HEK293 (cell line): ENCODE measurements around the gene PIGQ.

Experiments
- KLF7 ChIP-seq: fragments of 450-650 bp; formaldehyde crosslinking; IDR thresholded peaks from 2 replicates; pipeline ENCODE4 v1.5.1; 2016; ENCODE audit warnings: missing biosample characterization, missing genetic modification characterization, borderline replicate concordance
- SP3 ChIP-seq: fragments of 450-650 bp; formaldehyde crosslinking; IDR thresholded peaks from 2 replicates; pipeline ENCODE4 v1.5.1; 2016; ENCODE audit warnings: missing biosample characterization, missing genetic modification characterization
- TRIM28 ChIP-seq: IDR thresholded peaks from 2 replicates; pipeline ENCODE4 v1.6.1; 2011; ENCODE audit warnings: low read length, control low read depth, borderline replicate concordance
- ZBTB7A ChIP-seq: fragments of 450-650 bp; formaldehyde crosslinking; IDR thresholded peaks from 2 replicates; pipeline ENCODE4 v1.5.1; 2016; ENCODE audit warnings: low read depth, missing biosample characterization, missing genetic modification characterization
- ZNF121 ChIP-seq: fragments of 450-650 bp; formaldehyde crosslinking; IDR thresholded peaks from 2 replicates; pipeline ENCODE4 v1.5.1; 2016; ENCODE audit warnings: missing biosample characterization, missing genetic modification characterization
- ZNF266 ChIP-seq: fragments of 450-650 bp; formaldehyde crosslinking; IDR thresholded peaks from 2 replicates; pipeline ENCODE4 v1.5.1; 2016; ENCODE audit warnings: missing biosample characterization, missing genetic modification characterization, low read depth
- ZNF514 ChIP-seq: fragments of 450-650 bp; formaldehyde crosslinking; IDR thresholded peaks from 2 replicates; pipeline ENCODE4 v1.5.1; 2016; ENCODE audit warnings: missing biosample characterization, missing genetic modification characterization
- ZNF549 ChIP-seq: fragments of 450-650 bp; IDR thresholded peaks from 2 replicates; pipeline ENCODE4 v1.5.1; 2018; ENCODE audit warnings: missing biosample characterization, missing genetic modification characterization, mild to moderate bottlenecking, inconsistent platforms, moderate library complexity
- ZNF555 ChIP-seq: fragments of 450-650 bp; formaldehyde crosslinking; conservative IDR thresholded peaks from 2 replicates; pipeline ENCODE4 v1.5.1; 2017; ENCODE audit warnings: missing biosample characterization, mild to moderate bottlenecking, missing genetic modification characterization, inconsistent platforms
- ZNF623 ChIP-seq: fragments of 450-650 bp; formaldehyde crosslinking; IDR thresholded peaks from 2 replicates; pipeline ENCODE4 v1.5.1; 2016; ENCODE audit warnings: missing biosample characterization, missing genetic modification characterization
- ZNF624 ChIP-seq: fragments of 450-650 bp; formaldehyde crosslinking; IDR thresholded peaks from 2 replicates; pipeline ENCODE4 v1.5.1; 2017; ENCODE audit warnings: missing biosample characterization, missing genetic modification characterization
- ZNF791 ChIP-seq: fragments of 450-650 bp; formaldehyde crosslinking; IDR thresholded peaks from 2 replicates; pipeline ENCODE4 v1.5.1; 2016; ENCODE audit warnings: missing biosample characterization, missing genetic modification characterization
- ZSCAN23 ChIP-seq: fragments of 450-650 bp; formaldehyde crosslinking; IDR thresholded peaks from 2 replicates; pipeline ENCODE4 v1.5.1; 2016; ENCODE audit warnings: missing biosample characterization, missing genetic modification characterization
- ZXDB ChIP-seq: fragments of 450-650 bp; formaldehyde crosslinking; IDR thresholded peaks from 2 replicates; pipeline ENCODE4 v1.5.1; 2016; ENCODE audit warnings: missing biosample characterization, missing genetic modification characterization
- TF ChIP-seq, protein P1 (sequence below): fragments of 450-650 bp; IDR thresholded peaks from 2 replicates; pipeline ENCODE4 v1.5.1; 2018; ENCODE audit warnings: missing biosample characterization, mild to moderate bottlenecking, missing genetic modification characterization
- TF ChIP-seq, protein P2 (sequence below): fragments of 450-650 bp; formaldehyde crosslinking; IDR thresholded peaks from 2 replicates; pipeline ENCODE4 v1.5.1; 2016; ENCODE audit warnings: missing biosample characterization, missing genetic modification characterization
- TF ChIP-seq, protein P3 (sequence below): fragments of 450-650 bp; formaldehyde crosslinking; IDR thresholded peaks from 2 replicates; pipeline ENCODE4 v1.5.1; 2017; ENCODE audit warnings: missing biosample characterization, missing genetic modification characterization
- TF ChIP-seq, protein P4 (sequence below): sonication (generic); formaldehyde crosslinking; IDR thresholded peaks from 2 replicates; pipeline ENCODE4 v1.8.1; 2022; ENCODE audit warnings: mild to moderate bottlenecking, moderate library complexity, missing genetic modification reagents
- TF ChIP-seq, protein P5 (sequence below): fragments of 450-650 bp; formaldehyde crosslinking; IDR thresholded peaks from 2 replicates; pipeline ENCODE4 v1.5.1; 2016; ENCODE audit warnings: missing biosample characterization, missing genetic modification characterization
- TF ChIP-seq, protein P6 (sequence below): fragments of 450-650 bp; formaldehyde crosslinking; IDR thresholded peaks from 2 replicates; pipeline ENCODE4 v1.5.1; 2016; ENCODE audit warnings: missing biosample characterization, missing genetic modification characterization
- TF ChIP-seq, protein P7 (sequence below): fragments of 450-650 bp; formaldehyde crosslinking; IDR thresholded peaks from 2 replicates; pipeline ENCODE4; 2016; ENCODE audit warnings: missing biosample characterization, missing genetic modification characterization
- TF ChIP-seq, protein P8 (sequence below): fragments of 450-650 bp; formaldehyde crosslinking; conservative IDR thresholded peaks from 2 replicates; pipeline ENCODE4 v1.5.1; 2016; ENCODE audit warnings: low read depth, missing biosample characterization, missing genetic modification characterization
- TF ChIP-seq, protein P9 (sequence below): fragments of 450-650 bp; formaldehyde crosslinking; IDR thresholded peaks from 2 replicates; pipeline ENCODE4 v1.5.1; 2016; ENCODE audit warnings: missing biosample characterization, missing genetic modification characterization

Gene PIGQ

DNA sequence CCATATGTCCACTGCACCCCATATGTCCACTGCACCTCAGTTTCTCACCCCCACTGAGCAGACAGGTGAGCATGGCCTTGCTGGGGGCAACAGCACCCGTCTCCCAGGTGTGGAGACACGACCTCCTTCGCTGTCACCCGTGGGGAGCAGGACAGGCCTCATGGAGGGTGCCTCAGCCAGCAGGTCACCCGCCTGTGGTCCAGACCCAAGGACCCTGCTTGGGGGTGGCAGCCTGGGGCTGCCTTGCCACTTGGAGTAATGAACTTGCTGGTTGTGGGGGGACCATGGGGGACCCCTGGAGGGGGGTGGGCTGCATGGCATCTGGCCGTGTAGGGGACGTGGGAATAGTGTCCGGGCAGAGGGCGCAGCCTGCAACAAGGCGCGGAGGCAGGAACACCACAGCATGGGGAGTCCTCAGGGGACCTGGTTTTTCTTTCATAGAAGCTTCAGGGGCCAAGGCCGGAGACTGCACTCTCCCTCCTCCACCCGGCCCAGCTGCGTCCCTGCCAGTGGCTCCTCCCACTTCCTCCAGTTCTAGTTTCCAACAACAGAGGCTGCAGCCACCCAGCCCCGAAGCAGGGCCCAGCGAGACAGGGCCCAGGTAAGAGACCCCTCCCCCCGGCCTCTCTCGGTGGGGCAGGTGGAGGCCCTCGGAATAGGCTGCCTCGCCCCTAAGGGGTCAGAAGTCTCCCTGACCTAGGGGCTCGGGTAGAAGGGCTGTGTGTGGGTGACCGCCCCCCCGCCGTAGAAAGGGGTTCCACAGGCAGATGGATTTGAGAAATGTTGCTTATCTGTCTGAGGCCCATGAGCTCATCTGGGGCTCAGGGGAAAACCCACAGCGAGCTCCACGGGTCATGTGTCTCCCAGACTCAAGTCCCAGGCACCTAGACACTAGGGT, 3.0 kb upstream of the PIGQ start, which contains the start of gene NHLRC4 (continued):
- TF ChIP-seq, protein P1, sequence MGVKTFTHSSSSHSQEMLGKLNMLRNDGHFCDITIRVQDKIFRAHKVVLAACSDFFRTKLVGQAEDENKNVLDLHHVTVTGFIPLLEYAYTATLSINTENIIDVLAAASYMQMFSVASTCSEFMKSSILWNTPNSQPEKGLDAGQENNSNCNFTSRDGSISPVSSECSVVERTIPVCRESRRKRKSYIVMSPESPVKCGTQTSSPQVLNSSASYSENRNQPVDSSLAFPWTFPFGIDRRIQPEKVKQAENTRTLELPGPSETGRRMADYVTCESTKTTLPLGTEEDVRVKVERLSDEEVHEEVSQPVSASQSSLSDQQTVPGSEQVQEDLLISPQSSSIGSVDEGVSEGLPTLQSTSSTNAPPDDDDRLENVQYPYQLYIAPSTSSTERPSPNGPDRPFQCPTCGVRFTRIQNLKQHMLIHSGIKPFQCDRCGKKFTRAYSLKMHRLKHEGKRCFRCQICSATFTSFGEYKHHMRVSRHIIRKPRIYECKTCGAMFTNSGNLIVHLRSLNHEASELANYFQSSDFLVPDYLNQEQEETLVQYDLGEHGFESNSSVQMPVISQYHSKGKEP (tag by site-specific recombination), result no peak; the same call in 1 of the 2 replicates
- TF ChIP-seq, protein P2, sequence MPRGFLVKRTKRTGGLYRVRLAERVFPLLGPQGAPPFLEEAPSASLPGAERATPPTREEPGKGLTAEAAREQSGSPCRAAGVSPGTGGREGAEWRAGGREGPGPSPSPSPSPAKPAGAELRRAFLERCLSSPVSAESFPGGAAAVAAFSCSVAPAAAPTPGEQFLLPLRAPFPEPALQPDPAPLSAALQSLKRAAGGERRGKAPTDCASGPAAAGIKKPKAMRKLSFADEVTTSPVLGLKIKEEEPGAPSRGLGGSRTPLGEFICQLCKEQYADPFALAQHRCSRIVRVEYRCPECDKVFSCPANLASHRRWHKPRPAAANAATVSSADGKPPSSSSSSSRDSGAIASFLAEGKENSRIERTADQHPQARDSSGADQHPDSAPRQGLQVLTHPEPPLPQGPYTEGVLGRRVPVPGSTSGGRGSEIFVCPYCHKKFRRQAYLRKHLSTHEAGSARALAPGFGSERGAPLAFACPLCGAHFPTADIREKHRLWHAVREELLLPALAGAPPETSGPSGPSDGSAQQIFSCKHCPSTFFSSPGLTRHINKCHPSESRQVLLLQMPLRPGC (tag by site-specific recombination), result no peak
- TF ChIP-seq, protein P3, sequence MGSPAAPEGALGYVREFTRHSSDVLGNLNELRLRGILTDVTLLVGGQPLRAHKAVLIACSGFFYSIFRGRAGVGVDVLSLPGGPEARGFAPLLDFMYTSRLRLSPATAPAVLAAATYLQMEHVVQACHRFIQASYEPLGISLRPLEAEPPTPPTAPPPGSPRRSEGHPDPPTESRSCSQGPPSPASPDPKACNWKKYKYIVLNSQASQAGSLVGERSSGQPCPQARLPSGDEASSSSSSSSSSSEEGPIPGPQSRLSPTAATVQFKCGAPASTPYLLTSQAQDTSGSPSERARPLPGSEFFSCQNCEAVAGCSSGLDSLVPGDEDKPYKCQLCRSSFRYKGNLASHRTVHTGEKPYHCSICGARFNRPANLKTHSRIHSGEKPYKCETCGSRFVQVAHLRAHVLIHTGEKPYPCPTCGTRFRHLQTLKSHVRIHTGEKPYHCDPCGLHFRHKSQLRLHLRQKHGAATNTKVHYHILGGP, result no peak
- TF ChIP-seq ZNF623, result no peak
- no peak for TF ChIP-seq ZNF791
- TF ChIP-seq ZBTB7A (tag by site-specific recombination), result no peak
- TF ChIP-seq ZXDB (tag by site-specific recombination), result no peak
- no peak for TF ChIP-seq KLF7 (tag by site-specific recombination)
- TF ChIP-seq, protein P4, sequence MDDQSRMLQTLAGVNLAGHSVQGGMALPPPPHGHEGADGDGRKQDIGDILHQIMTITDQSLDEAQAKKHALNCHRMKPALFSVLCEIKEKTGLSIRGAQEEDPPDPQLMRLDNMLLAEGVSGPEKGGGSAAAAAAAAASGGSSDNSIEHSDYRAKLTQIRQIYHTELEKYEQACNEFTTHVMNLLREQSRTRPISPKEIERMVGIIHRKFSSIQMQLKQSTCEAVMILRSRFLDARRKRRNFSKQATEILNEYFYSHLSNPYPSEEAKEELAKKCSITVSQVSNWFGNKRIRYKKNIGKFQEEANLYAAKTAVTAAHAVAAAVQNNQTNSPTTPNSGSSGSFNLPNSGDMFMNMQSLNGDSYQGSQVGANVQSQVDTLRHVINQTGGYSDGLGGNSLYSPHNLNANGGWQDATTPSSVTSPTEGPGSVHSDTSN, result no peak
- TF ChIP-seq, protein P5, sequence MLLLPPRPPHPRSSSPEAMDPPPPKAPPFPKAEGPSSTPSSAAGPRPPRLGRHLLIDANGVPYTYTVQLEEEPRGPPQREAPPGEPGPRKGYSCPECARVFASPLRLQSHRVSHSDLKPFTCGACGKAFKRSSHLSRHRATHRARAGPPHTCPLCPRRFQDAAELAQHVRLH (tag by site-specific recombination), result no peak
- TF ChIP-seq ZSCAN23 (tag by site-specific recombination), result no peak
- TF ChIP-seq ZNF555 (tag by site-specific recombination), result no peak
- TF ChIP-seq, protein P6, sequence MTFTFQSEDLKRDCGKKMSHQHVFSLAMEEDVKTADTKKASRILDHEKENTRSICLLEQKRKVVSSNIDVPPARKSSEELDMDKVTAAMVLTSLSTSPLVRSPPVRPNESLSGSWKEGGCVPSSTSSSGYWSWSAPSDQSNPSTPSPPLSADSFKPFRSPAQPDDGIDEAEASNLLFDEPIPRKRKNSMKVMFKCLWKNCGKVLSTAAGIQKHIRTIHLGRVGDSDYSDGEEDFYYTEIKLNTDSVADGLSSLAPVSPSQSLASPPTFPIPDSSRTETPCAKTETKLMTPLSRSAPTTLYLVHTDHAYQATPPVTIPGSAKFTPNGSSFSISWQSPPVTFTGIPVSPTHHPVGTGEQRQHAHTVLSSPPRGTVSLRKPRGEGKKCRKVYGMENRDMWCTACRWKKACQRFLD (tag by site-specific recombination), result no peak
- TF ChIP-seq SP3 (tag by site-specific recombination), result peak; percentile 34
- no peak for TF ChIP-seq ZNF549 (tag by site-specific recombination)
- TF ChIP-seq, protein P7, sequence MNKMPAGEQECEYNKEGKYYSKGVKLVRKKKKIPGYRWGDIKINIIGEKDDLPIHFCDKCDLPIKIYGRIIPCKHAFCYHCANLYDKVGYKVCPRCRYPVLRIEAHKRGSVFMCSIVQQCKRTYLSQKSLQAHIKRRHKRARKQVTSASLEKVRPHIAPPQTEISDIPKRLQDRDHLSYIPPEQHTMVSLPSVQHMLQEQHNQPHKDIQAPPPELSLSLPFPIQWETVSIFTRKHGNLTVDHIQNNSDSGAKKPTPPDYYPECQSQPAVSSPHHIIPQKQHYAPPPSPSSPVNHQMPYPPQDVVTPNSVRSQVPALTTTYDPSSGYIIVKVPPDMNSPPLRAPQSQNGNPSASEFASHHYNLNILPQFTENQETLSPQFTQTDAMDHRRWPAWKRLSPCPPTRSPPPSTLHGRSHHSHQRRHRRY, result no peak
- TF ChIP-seq ZNF266 (tag by site-specific recombination), result no peak
- TF ChIP-seq ZNF624 (tag by site-specific recombination), result no peak
- peak; percentile 47; the same call in 1 of the 2 replicates for TF ChIP-seq ZNF121
- TF ChIP-seq, protein P8, sequence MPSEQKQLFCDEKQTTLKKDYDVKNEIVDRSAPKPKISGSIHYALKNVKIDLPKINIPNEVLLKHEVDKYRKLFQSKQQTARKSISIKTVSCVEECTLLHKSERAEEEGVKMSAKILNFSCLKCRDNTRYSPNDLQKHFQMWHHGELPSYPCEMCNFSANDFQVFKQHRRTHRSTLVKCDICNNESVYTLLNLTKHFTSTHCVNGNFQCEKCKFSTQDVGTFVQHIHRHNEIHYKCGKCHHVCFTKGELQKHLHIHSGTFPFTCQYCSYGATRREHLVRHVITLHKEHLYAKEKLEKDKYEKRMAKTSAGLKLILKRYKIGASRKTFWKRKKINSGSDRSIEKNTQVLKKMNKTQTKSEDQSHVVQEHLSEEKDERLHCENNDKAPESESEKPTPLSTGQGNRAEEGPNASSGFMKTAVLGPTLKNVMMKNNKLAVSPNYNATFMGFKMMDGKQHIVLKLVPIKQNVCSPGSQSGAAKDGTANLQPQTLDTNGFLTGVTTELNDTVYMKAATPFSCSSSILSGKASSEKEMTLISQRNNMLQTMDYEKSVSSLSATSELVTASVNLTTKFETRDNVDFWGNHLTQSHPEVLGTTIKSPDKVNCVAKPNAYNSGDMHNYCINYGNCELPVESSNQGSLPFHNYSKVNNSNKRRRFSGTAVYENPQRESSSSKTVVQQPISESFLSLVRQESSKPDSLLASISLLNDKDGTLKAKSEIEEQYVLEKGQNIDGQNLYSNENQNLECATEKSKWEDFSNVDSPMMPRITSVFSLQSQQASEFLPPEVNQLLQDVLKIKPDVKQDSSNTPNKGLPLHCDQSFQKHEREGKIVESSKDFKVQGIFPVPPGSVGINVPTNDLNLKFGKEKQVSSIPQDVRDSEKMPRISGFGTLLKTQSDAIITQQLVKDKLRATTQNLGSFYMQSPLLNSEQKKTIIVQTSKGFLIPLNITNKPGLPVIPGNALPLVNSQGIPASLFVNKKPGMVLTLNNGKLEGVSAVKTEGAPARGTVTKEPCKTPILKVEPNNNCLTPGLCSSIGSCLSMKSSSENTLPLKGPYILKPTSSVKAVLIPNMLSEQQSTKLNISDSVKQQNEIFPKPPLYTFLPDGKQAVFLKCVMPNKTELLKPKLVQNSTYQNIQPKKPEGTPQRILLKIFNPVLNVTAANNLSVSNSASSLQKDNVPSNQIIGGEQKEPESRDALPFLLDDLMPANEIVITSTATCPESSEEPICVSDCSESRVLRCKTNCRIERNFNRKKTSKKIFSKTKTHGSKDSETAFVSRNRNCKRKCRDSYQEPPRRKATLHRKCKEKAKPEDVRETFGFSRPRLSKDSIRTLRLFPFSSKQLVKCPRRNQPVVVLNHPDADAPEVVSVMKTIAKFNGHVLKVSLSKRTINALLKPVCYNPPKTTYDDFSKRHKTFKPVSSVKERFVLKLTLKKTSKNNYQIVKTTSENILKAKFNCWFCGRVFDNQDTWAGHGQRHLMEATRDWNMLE, result no peak
- no peak for TF ChIP-seq ZNF514 (tag by site-specific recombination)
- no peak for TF ChIP-seq TRIM28
- TF ChIP-seq, protein P9, sequence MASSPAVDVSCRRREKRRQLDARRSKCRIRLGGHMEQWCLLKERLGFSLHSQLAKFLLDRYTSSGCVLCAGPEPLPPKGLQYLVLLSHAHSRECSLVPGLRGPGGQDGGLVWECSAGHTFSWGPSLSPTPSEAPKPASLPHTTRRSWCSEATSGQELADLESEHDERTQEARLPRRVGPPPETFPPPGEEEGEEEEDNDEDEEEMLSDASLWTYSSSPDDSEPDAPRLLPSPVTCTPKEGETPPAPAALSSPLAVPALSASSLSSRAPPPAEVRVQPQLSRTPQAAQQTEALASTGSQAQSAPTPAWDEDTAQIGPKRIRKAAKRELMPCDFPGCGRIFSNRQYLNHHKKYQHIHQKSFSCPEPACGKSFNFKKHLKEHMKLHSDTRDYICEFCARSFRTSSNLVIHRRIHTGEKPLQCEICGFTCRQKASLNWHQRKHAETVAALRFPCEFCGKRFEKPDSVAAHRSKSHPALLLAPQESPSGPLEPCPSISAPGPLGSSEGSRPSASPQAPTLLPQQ (tag by site-specific recombination), result peak; percentile 73
